ENCODE measurements around the gene HTR3B. TPM values are rescaled to one million over a fixed set of nuclear protein-coding genes. Genes with fewer than 3 reads are reported as not detected.
"Not testable (repeated sequence)": the region's sequence is repeated elsewhere in the genome, so short reads cannot be mapped to it uniquely, and the experiment has no call there.

HTR3B gene
- total RNA-seq, 1 donor from 2014 or later: not detected

- DNase-seq (ENCODE audit: low spot score): not testable (repeated sequence)
Measured at GRCh38 chr11:113946162-113946561, 41.6 kb downstream of the HTR3B start.

DNA sequence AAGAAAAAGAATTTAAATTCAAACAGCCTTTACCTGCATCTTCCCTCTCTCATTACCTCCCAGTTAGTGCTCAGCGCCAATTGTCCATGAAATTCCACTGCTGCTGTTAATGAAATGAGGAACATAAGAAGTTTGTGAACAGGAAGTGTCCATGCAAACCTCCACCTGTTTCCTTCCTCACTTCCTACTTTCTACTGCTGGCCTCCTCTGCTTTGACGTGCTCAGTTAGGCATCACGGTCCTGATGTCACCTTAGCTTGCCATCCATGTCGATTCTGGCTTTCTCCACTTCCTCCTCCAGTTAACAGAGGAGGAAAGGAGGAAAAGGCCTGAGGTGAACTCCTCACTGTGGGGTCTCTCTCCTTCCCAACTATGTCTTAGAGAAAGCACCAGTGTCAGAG is 43.4 kb downstream of the HTR3B start:
- no peak for DNase-seq (ENCODE audit: low spot score)

DNA sequence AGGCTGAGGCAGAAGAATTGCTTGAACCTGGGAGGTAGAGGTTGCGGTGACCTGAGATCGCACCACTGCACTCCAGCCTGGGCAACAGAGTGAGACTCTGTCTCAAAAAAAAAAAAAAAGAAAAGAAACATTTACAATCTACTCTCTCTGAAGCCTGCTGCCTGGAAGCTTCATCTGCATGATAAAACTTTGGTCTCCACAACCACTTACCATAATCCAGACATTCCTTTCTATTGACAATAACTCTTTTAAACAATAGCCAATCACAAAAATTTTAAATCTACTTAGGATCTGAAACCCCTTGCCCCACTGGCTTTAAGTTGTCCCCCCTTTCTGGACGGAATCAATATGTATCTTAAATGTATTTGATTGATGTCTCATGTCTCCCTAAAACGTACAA is 45.3 kb downstream of the HTR3B start:
- DNase-seq (ENCODE audit: low spot score): no peak

DNA sequence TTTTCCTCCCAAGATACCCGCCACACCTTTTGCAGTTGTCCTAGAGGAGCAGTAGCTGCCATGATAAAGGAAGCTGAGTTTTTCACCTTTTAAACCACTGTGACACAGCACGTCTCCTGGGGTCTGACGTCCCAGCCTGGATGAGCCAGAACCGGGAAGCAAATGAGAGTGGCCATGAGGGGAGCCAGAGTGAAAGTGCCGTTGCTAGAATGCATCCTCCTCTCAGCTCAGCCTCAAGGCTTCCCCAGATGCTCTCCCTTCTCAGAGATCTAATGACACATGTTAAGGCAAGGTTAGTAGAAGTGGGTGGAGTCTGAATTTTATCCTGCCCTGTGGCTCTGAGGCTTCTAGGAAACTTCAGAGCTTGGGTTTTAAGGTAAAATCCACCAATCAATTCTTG is 46.9 kb downstream of the HTR3B start:
- no peak for DNase-seq (ENCODE audit: low spot score)

DNA sequence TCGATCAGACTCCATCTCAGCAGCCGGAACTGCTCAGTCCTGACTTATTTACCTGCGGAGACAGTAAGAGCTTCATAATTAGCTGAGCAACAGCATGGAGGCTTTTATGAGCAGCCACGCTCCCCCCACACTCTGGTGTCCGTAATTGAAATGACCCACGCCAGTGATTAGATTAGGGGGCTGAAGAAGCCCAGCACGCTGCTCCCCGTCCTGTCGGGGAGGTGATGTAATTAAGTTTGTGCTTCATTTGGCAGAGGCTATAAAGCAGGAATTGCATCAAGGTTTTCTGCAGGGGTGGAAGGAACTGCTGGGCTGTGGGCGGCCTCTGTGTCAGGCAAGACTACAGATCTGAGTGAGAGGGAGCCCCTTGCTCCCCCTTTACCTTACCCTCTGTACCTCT is 47.5 kb downstream of the HTR3B start:
- DNase-seq (ENCODE audit: low spot score): no peak

DNA sequence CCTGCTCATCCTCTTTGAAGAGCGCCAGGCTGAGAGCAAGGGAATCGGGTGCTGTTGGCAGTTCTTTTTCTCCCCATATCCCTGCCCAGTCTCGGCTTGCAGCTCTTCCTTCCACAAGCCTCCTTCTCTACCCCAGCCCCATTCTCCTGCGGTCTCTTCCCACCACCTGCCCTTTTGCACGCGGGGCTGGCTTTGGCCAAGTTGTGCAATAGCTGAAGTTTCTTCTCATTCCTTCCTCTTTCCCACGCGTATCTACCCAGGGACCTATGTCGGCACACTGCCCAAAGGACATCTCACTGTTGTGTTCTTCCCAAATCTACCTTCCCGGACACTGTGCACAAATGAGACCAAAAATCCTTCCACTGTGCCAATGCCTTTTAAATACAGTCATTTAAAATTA is 48.0 kb downstream of the HTR3B start:
- no peak for DNase-seq (ENCODE audit: low spot score)

DNA sequence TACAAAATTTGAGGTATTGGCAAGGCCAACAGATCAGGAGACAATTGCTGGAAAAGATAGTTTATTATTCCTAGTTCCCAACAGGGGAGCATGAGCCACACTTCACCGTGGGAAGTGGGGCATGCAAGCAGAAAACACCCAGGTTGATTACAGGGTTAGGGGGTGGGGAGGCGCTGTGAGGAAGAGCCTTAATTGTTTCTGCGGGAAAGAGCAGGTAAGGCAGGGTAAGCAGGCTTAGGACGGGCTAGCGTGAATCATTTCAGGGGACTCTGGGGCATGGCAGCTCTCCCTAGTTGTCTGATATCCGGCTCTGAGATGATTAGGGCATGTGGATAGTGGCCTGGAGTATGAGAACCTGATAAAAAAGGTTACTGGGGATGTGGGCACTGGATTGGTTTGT is 49.6 kb downstream of the HTR3B start:
- no peak for DNase-seq (ENCODE audit: low spot score)

DNA sequence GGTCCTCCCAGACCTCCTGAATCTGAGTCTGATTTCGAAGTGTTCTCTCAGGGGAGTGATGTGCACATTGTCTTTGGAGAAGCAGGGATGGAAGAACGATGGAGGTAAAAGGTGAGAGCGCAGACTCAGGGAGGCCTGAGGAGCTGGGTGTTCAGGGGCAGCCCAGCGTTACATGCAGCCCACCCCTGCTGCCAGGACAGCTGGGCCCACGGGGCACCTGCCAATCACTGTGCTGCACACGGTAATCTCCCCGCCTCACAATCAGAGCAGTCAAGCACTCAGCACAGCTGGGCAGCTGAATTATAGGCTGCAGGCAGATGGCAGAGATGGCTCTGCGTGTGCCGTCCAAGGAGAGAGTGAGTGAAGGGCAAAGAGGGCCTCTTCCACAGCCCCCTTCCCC is 52.4 kb downstream of the HTR3B start:
- DNase-seq (ENCODE audit: low spot score): no peak

DNA sequence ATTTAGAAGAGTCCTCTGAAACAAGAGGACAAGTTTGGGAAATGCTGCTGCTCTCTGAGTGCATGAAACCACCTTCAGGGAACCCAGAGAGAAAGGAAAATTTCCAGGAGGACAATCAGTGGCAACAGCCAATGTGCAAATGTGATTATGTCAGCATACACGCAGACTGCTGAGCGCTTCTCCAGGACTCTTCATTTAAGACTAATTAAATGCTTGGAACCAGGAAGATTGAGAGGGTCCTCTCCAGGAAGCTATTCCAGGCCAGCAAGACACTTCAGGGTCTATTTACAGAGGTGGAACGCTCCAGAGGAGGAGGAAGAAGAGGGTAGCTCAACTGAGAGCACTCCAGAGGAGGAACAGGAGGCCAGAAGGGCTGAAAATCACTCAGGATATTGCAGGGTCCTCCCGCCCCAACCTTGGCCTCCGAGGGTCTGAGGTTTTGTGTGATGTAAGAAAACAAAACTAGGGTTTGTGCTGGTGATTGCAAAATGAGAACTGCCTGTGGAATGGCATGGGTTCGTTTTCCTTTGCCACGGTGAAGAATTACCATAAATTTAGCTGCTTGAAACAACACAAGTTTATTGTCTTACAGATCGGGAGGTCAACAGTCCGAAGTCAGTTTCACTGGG is 56.2 kb downstream of the HTR3B start:
- DNase-seq (ENCODE audit: low spot score): no peak

GRCh38 chr11:113967361-113967760 is 62.8 kb downstream of the HTR3B start:
- DNase-seq (ENCODE audit: low spot score): no peak

GRCh38 chr11:113971506-113972195 is 67.1 kb downstream of the HTR3B start:
- DNase-seq (ENCODE audit: low spot score): peak; percentile 41

DNA sequence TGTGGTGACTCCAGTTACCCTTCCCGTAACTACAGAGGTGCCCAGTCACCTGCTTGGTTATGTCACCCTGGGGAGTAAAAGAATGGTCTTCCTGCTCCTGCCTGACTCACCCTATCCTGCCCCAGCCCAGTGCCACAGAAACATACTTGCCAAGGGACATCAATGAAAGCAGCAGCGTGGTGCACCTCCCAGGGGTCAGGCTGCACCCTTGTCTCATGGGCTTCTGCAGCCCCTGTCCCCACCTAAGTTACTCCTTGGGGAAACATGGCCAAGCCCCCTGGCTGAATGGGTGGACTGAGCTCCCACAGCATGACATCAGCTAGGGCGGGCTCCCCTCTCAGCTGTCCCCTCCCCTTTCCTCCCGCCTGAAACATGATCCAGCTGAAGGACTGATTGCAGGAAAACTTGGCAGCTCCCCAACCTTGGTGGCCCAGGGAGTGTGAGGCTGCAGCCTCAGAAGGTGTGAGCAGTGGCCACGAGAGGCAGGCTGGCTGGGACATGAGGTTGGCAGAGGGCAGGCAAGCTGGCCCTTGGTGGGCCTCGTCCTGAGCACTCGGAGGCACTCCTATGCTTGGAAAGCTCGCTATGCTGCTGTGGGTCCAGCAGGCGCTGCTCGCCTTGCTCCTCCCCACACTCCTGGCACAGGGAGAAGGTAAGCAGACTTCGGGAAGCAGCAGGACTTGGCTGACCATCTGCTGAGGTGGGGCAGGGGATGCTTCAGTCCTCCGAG is 70.3 kb downstream of the HTR3B start, which contains the start of gene HTR3A:
TSS of gene HTR3A (plus strand) at position 368 of the 730 bp plus-strand sequence. CDS start at position 586, 218 bp downstream.
- DNase-seq (ENCODE audit: low spot score): peak; percentile 68

DNA sequence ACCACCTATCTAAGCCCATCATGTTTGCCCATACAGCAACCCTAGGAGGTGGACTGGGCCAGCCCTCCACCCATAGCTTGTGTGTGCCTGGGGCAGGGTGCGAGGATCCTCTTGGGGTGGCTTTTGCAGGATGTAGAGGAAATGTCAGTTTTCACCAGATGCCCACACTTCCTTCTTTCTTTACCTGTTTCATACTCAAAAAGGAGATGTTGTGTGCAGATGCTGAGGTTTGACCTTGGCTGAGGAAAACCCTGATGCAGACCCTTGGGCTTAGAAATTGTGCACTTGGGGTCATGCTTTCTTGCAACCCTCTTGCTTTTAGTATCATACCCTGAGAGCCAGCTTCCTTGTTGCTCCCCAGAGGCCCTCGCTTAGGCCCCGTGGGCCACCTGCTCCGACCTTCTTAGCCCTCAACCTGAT is 72.5 kb downstream of the HTR3B start:
- DNase-seq (ENCODE audit: low spot score): no peak

- DNase-seq (ENCODE audit: low spot score): no peak
Measured at GRCh38 chr11:113977701-113978100, 73.1 kb downstream of the HTR3B start.

GRCh38 chr11:113979431-113979830 is 74.8 kb downstream of the HTR3B start:
- no peak for DNase-seq (ENCODE audit: low spot score)

DNA sequence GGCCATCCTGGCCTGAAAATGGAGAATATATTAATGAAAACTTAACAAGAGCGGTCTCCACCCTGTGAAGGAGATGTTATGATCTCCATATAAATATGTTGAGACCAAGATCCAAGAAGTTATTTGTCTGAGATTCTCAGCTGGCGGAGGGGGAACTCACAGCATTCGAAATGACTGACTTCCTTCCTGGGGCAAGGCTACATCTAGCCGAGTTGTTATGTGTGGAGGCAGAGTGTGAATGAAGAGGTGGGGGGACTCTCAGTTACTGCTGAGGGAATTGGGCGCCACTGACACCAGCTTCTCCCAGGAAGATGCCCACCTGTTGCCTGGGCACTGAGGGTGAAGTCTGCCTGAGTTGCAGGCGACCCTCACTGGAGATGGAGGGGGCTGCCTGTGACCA is 76.2 kb downstream of the HTR3B start:
- DNase-seq (ENCODE audit: low spot score): no peak

GRCh38 chr11:113982306-113982705 is 77.7 kb downstream of the HTR3B start:
- DNase-seq (ENCODE audit: low spot score): no peak

DNA sequence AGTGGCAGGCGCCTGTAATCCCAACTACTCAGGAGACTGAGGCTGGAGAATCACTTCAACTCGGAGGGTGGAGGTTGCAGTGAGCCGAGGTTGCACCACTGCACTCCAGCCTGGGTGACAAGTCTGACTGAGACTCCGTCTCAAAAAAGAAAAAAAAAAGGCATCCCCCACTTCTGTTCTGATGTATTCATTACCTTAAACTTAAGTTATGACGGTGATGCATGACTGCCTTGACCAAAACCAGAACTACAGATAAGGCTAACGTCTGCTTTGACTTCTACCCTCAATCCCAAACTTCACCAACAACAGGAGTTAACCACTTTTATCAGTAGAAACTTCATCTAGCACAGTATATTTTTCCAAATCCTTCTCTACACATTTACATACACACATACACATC is 80.2 kb downstream of the HTR3B start:
- no peak for DNase-seq (ENCODE audit: low spot score)

GRCh38 chr11:113985906-113986305 is 81.3 kb downstream of the HTR3B start:
- no peak for DNase-seq (ENCODE audit: low spot score)

GRCh38 chr11:113986351-113987140 is 82.0 kb downstream of the HTR3B start:
- DNase-seq (ENCODE audit: low spot score): no peak

DNA sequence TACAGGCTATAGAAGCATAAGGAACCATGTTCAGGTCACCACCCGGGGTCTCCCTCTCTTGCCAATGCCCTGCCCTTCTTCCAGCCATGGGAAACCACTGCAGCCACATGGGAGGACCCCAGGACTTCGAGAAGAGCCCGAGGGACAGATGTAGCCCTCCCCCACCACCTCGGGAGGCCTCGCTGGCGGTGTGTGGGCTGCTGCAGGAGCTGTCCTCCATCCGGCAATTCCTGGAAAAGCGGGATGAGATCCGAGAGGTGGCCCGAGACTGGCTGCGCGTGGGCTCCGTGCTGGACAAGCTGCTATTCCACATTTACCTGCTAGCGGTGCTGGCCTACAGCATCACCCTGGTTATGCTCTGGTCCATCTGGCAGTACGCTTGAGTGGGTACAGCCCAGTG is 84.8 kb downstream of the HTR3B start:
- DNase-seq (ENCODE audit: low spot score): no peak

DNA sequence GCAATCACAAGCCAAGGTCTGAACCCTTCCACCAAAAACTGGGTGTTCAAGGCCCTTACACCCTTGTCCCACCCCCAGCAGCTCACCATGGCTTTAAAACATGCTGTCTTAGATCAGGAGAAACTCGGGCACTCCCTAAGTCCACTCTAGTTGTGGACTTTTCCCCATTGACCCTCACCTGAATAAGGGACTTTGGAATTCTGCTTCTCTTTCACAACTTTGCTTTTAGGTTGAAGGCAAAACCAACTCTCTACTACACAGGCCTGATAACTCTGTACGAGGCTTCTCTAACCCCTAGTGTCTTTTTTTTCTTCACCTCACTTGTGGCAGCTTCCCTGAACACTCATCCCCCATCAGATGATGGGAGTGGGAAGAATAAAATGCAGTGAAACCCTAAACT is 85.3 kb downstream of the HTR3B start:
- no peak for DNase-seq (ENCODE audit: low spot score)

Measured in umbilical cord (tissue), 2 donors.